OCI-LY3 (cell line): ENCODE data around the gene ORAI1.
A peak's percentile ranks its signal among the peaks of the same experiment; 100 is the strongest.

Source experiments
- H2AFZ ChIP-seq: fragments of 200-600, 300-600 bp; shearing (Covaris generic); 2 replicates; pipeline ENCODE4 v1.6.0; 2014; ENCODE audit warnings: antibody characterized with exemption, low read depth, low read length
- H3K27ac ChIP-seq: fragments of 200-600, 300-600 bp; sonication (generic); 2 replicates; pipeline ENCODE4 v1.5.1; 2014; ENCODE audit warnings: mild to moderate bottlenecking, low read length, moderate library complexity, mixed read lengths
- H3K27me3 ChIP-seq: fragments of 200-600, 300-600 bp; sonication (generic); 2 replicates; pipeline ENCODE4 v1.6.1; 2014; ENCODE audit warnings: low read depth, low read length, mixed read lengths
- H3K36me3 ChIP-seq: fragments of 200-600, 300-600 bp; sonication (generic); replicated peaks from 2 replicates; pipeline ENCODE3; 2014; ENCODE audit warnings: low read depth, low read length, mixed read lengths
- H3K4me1 ChIP-seq: fragments of 300-600, 200-600 bp; sonication (generic); 2 replicates; pipeline ENCODE4 v1.6.1; 2014; ENCODE audit warnings: low read length, mixed read lengths
- H3K4me2 ChIP-seq: fragments of 200-600, 300-600 bp; sonication (generic); 2 replicates; pipeline ENCODE4 v1.6.1; 2014; ENCODE audit warnings: low read length, mixed read lengths
- H3K4me3 ChIP-seq: fragments of 300-600, 200-600 bp; sonication (generic); 2 replicates; pipeline ENCODE4 v1.5.1; 2014; ENCODE audit warnings: antibody characterized with exemption, mild to moderate bottlenecking, low read length, moderate library complexity
- H3K79me2 ChIP-seq: fragments of 300-600, 200-600 bp; shearing (Covaris generic); 2 replicates; pipeline ENCODE4 v1.6.1; 2014; ENCODE audit warnings: mild to moderate bottlenecking, low read length, mixed read lengths
- H3K9ac ChIP-seq: fragments of 300-600, 200-600 bp; shearing (Covaris generic); 2 replicates; pipeline ENCODE4 v1.6.0; 2014; ENCODE audit warnings: mild to moderate bottlenecking, low read length, moderate library complexity
- H3K9me3 ChIP-seq: fragments of 200-600, 300-600 bp; shearing (Covaris generic); 2 replicates; pipeline ENCODE4 v1.6.1; 2014; ENCODE audit warnings: low read length, mixed read lengths; ENCODE audit not compliant: insufficient read depth
- H4K20me1 ChIP-seq: fragments of 200-600, 300-600 bp; sonication (generic); 2 replicates; pipeline ENCODE4 v1.6.1; 2016; ENCODE audit warnings: low read length, mixed read lengths; ENCODE audit not compliant: insufficient read depth
- EZH2phosphoT487 ChIP-seq: fragments of 200-600 bp; shearing (Covaris generic); IDR thresholded peaks from 2 replicates; pipeline ENCODE4 v1.6.1; 2018; ENCODE audit warnings: antibody characterized with exemption, mixed run types, low read depth
- TF ChIP-seq, protein P1 (sequence below): fragments of 200-600, 300-600 bp; sonication (generic); IDR thresholded peaks from 2 replicates; pipeline ENCODE4 v1.5.1; 2014; ENCODE audit warnings: antibody characterized with exemption, low read length, low read depth

Gene ORAI1

GRCh38 chr12:121590476-121591143 lies 35.7 kb upstream of the ORAI1 start:
- H3K36me3 ChIP-seq: peaks cover 13% of the 10 kb centered on the region
- no peak for TF ChIP-seq EZH2phosphoT487
- TF ChIP-seq, protein P1, sequence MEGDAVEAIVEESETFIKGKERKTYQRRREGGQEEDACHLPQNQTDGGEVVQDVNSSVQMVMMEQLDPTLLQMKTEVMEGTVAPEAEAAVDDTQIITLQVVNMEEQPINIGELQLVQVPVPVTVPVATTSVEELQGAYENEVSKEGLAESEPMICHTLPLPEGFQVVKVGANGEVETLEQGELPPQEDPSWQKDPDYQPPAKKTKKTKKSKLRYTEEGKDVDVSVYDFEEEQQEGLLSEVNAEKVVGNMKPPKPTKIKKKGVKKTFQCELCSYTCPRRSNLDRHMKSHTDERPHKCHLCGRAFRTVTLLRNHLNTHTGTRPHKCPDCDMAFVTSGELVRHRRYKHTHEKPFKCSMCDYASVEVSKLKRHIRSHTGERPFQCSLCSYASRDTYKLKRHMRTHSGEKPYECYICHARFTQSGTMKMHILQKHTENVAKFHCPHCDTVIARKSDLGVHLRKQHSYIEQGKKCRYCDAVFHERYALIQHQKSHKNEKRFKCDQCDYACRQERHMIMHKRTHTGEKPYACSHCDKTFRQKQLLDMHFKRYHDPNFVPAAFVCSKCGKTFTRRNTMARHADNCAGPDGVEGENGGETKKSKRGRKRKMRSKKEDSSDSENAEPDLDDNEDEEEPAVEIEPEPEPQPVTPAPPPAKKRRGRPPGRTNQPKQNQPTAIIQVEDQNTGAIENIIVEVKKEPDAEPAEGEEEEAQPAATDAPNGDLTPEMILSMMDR: no peak
- H3K4me2 ChIP-seq: peak overlapping the region; percentile 64
- peak overlapping the region; percentile 38 for H3K9ac ChIP-seq
- H4K20me1 ChIP-seq: no peaks in the 10 kb centered on the region
- H3K27me3 ChIP-seq: no peaks in the 10 kb centered on the region
- peak overlapping the region; percentile 9; the same call in 1 of the 2 replicates for H2AFZ ChIP-seq
- no peaks in the 10 kb centered on the region for H3K79me2 ChIP-seq
- H3K4me1 ChIP-seq: peaks cover 21% of the 10 kb centered on the region
- H3K9me3 ChIP-seq: no peaks in the 10 kb centered on the region
- H3K27ac ChIP-seq: peak overlapping the region; percentile 71
- H3K4me3 ChIP-seq: peak overlapping the region; percentile 46

- peaks cover 21% of the 10 kb centered on the region for H3K4me1 ChIP-seq
- TF ChIP-seq EZH2phosphoT487: no peak
- TF ChIP-seq, protein P1: no peak
- H3K27ac ChIP-seq: no peak overlapping the region
- H3K27me3 ChIP-seq: no peaks in the 10 kb centered on the region
- H3K9ac ChIP-seq: no peak overlapping the region
- no peak overlapping the region for H3K4me3 ChIP-seq
- no peaks in the 10 kb centered on the region for H3K9me3 ChIP-seq
- H2AFZ ChIP-seq: no peak overlapping the region
- no peaks in the 10 kb centered on the region for H4K20me1 ChIP-seq
- H3K79me2 ChIP-seq: no peaks in the 10 kb centered on the region
- no peak overlapping the region for H3K4me2 ChIP-seq
- H3K36me3 ChIP-seq: peaks cover 15% of the 10 kb centered on the region
Observed at GRCh38 chr12:121592320-121592719, 34.0 kb upstream of the ORAI1 start.

- Histone ChIP-seq H3K79me2 (no peaks in the 10 kb centered on the region), H3K9me3 (no peaks in the 10 kb centered on the region), H4K20me1 (no peaks in the 10 kb centered on the region), H3K27me3 (no peaks in the 10 kb centered on the region), H3K4me3 (no peak overlapping the region), H3K27ac (no peak overlapping the region), H3K4me1 (peaks cover 12% of the 10 kb centered on the region), H3K9ac (no peak overlapping the region), H2AFZ (no peak overlapping the region), H3K4me2 (no peak overlapping the region), H3K36me3 (peaks cover 13% of the 10 kb centered on the region)
- TF ChIP-seq, protein P1: no peak
- TF ChIP-seq EZH2phosphoT487: no peak
Observed at GRCh38 chr12:121595520-121595919, 30.8 kb upstream of the ORAI1 start.

GRCh38 chr12:121596526-121596925 lies 29.8 kb upstream of the ORAI1 start:
- no peak overlapping the region for H2AFZ ChIP-seq
- H3K4me1 ChIP-seq: peaks cover 2% of the 10 kb centered on the region
- H3K36me3 ChIP-seq: peaks cover 13% of the 10 kb centered on the region
- no peak overlapping the region for H3K4me2 ChIP-seq
- no peak overlapping the region for H3K27ac ChIP-seq
- no peaks in the 10 kb centered on the region for H4K20me1 ChIP-seq
- no peak for TF ChIP-seq EZH2phosphoT487
- TF ChIP-seq, protein P1: no peak
- H3K79me2 ChIP-seq: no peaks in the 10 kb centered on the region
- no peak overlapping the region for H3K4me3 ChIP-seq
- H3K9me3 ChIP-seq: no peaks in the 10 kb centered on the region
- no peaks in the 10 kb centered on the region for H3K27me3 ChIP-seq
- H3K9ac ChIP-seq: no peak overlapping the region
